Cardiac septum (tissue), 1 donor: ENCODE data around the gene LRRC30. TPM values are rescaled to one million over a fixed set of nuclear protein-coding genes. Genes with fewer than 3 reads are reported as not detected.

Source experiments
- DNase-seq: peaks from one replicate; pipeline ENCODE4 v3.0.0-alpha.2; 2020; ENCODE audit warnings: low spot score
- intact Hi-C: fragments of 100-400 bp; cut with DNase I; formaldehyde crosslinking; loops from one replicate; pipeline ENCODE4 v1.14.0; 2022
- total RNA-seq: library from RNA; stranded (reverse); fragmentation: NEBNext Ultra II Directional; extraction: Animal tissue kit (Norgen Biotek cat#: 25700); gene quantifications from one replicate; pipeline ENCODE4 v1.2.1, GENCODE V29; 2021
- donor health status: DM: no; HTN: no; CAD: no.

Gene LRRC30
- total RNA-seq, 1 donor from 2014 or later, result not detected

DNA sequence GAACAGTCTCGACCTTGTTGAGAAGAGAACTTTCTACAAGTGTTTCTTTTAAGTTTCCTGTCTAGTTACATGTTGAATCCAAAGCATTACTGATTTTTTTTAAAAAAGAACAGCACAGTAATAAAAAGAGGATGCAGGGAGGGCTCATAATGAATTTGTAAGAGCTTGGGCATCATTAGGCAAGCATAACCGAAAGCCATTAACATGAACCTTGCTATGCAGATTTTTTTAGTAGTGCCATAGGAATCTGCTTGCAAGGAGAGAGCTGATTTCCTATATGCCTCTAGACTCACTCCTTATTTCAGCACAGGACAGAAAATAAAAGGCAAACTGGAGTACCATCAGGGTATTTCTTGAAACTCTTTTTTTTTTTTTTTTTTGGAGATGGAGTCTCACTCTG, 5.2 kb downstream of the LRRC30 start:
- intact Hi-C loops, result no loop called here
- no peak for DNase-seq

- intact Hi-C loops, result no loop called here
- no peak for DNase-seq
Measured at GRCh38 chr18:7236933-7237332, 6.0 kb downstream of the LRRC30 start.

- intact Hi-C loops, result no loop called here
- DNase-seq, result no peak
Measured at GRCh38 chr18:7237673-7238272, 6.9 kb downstream of the LRRC30 start.

- no peak for DNase-seq
- intact Hi-C loops, result no loop called here
Measured at GRCh38 chr18:7242926-7243325, 12.0 kb downstream of the LRRC30 start.

DNA sequence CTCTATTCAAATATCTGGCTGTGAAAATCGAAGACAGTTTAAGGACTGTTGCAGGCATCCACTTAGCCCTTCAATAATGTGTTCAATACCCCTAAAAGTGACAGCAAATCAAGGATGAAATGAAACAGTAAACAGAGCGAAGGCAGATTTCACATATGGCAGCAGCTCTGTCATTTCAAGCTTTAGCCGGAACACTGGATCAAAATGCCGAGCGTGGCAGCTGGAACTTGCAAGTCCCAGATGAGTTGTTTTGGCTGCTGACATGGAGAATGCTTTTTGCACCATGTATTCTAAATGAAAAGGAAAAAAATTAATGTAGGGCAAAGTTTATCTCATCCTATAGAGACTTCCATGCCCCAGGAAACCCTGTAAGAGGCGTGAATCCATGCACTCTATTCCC, 18.0 kb downstream of the LRRC30 start:
- intact Hi-C loops, result no loop called here
- no peak for DNase-seq

GRCh38 chr18:7254163-7254562, 23.3 kb downstream of the LRRC30 start:
- intact Hi-C loops, result no loop called here
- no peak for DNase-seq

- no peak for DNase-seq
- intact Hi-C loops, result no loop called here
Measured at GRCh38 chr18:7255054-7255453, 24.2 kb downstream of the LRRC30 start.

- no peak for DNase-seq
- intact Hi-C loops, result no loop called here
Measured at GRCh38 chr18:7255643-7256042, 24.8 kb downstream of the LRRC30 start.

DNA sequence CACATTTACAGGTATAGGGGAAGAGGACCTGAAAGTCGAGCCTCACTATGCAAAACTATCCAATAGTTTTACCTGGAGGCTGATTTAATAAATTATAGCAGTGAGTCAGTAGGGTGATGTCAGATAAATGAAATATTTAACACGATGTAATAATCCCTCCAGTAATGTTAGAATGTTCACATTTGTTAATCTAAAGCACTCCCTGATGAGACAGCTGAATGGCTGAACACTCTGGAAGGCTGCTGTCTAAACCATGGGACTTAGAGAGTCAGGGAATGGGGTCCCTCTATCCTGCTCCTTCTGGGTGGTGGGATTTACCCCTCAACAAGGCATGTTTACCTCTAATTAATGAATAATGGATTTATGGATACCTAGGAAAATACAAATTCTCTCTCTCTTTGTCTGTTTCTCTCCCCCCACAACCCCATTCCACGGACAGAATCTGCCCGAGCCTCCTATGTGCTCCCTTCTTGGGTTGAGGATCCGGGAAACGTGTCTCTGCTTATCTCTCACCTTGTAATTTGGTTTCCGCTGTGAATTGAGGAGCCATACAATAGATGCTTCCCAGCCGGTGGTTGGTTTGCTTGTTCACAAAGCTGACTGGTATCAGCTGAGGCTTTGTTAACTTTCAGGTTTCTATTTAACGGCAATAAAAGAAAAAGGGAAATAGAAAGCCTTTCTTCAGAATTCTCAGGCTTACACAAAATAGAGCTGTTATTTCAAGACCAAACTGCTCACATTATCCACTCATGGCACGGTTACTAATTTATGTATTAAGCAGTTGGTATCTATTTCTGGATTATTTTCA, 25.9 kb downstream of the LRRC30 start:
- DNase-seq, result no peak
- intact Hi-C loops, result no loop called here

GRCh38 chr18:7257426-7257740, 26.5 kb downstream of the LRRC30 start:
- intact Hi-C loops, result no loop called here
- DNase-seq, result no peak

- no peak for DNase-seq
- intact Hi-C loops, result no loop called here
Measured at GRCh38 chr18:7259475-7259874, 28.6 kb downstream of the LRRC30 start.

GRCh38 chr18:7261199-7261598, 30.3 kb downstream of the LRRC30 start:
- intact Hi-C loops, result no loop called here
- no peak for DNase-seq

DNA sequence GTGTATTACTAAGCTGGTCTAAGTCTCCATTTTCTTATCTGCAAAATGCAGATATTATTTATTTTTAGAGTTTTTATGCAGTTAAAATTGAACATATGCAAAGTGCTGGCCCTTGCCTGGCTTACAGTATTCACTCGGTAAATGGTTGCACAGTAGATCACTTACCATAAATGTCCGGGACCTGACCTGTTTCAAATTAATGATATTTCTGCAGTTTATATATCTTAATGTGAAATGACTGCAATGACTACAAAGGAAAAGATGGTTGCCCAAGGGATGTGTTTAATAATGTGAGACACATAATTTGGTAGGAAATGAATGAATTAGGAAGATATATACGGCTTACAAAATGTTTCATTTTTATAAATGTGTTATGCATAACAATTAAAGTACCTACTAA, 37.1 kb downstream of the LRRC30 start:
- DNase-seq, result no peak
- intact Hi-C loops, result no loop called here

GRCh38 chr18:7269942-7270341, 39.1 kb downstream of the LRRC30 start:
- intact Hi-C loops, result loop anchor here (5.0 kb wide), 2 partner anchors 487 to 1212 kb away; no protein-coding TSS in a partner anchor
- no peak for DNase-seq

DNA sequence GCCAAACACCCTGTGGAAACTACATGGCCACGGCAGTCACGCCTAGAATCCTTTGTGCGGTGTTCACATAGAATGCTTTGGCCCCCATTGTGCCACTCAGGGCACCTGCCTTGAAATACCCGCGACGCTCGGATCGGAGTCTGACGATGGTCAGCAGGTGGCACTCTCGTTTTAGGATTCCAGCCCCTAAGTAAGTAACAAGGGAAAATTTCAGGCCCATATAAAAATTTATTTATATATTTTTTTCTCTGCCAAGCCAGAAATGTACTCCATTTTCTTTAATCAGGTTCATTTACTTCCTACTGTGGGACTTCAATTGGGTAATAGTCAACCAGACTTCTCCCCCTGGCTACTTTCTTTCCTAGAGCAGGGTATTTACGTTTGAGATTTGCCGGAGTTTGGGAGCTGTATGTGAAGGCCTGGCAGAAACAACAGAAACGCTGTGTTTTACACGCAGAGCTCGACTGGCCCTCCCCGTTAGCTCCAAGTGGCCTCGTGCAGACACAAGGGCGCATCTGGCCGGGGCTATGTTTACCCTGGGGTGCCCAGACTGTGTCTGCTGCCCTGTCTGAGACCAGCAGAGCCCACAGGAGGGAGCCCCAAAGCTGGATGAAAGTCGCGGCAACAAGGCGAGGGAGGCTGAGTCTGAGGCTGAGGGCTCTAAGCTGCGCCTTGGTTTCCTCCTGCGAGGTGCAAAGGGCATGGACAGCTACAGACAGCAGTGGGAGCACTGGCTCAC, 41.6 kb downstream of the LRRC30 start:
- intact Hi-C loops, result loop anchor here (1.0 to 5.0 kb wide), 5 partner anchors 52 to 1210 kb away; partner anchors contain the start of gene PTPRM
- DNase-seq, result peak; percentile 78

GRCh38 chr18:7273301-7273921, 42.5 kb downstream of the LRRC30 start:
- peak; percentile 86 for DNase-seq
- intact Hi-C loops, result loop anchor here (1.0 to 5.0 kb wide), 4 partner anchors 51 to 1209 kb away; no protein-coding TSS in a partner anchor

DNA sequence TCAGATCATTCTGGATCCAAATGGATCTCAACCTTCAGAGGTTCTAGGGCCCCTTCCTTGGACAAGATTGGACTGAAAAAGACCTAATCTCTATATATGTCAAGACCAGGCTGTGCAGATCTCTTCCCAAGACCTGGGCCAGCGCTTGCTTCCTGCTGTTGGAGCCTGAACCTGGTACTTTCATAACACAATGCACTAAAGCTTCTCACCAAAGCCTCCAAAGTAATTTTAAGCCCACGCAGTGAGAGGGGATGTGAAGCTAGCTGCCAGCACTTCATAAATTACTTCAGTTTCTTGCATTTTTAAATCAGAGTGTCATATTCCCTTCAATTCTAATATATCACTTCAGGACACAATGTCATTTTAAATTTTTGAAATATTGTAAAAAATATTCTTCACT, 50.7 kb downstream of the LRRC30 start:
- no peak for DNase-seq

More for the DNA sequence above, 50.7 kb downstream of the LRRC30 start:
- intact Hi-C loops, result no loop called here
